NB4 (cell line): ENCODE data around the gene KIAA1217.

Experiments used
- DNase-seq: peaks from one replicate; pipeline ENCODE4 v3.0.0; 2010; ENCODE audit warnings: low read depth
- H3K4me3 ChIP-seq: one replicate; pipeline ENCODE4 v1.5.1; 2011; ENCODE audit warnings: mild to moderate bottlenecking, low read depth, low read length, moderate library complexity
- CTCF ChIP-seq: IDR thresholded peaks from one replicate; pipeline ENCODE4 v1.5.1; 2012; ENCODE audit warnings: low read depth, low read length
- MAX ChIP-seq: IDR thresholded peaks from 2 replicates; pipeline ENCODE4 v1.6.1; 2011; ENCODE audit warnings: low read depth, low read length
- MYC ChIP-seq: IDR thresholded peaks from 2 replicates; pipeline ENCODE4 v1.6.1; 2011; ENCODE audit warnings: low read depth, low read length
- POLR2A ChIP-seq: IDR thresholded peaks from 2 replicates; pipeline ENCODE4 v1.6.1; 2011; ENCODE audit warnings: mild to moderate bottlenecking; ENCODE audit not compliant: insufficient read length; ENCODE audit errors: extremely low read depth

KIAA1217 gene

GRCh38 chr10:24533981-24534380, 325.0 kb downstream of the KIAA1217 start:
- TF ChIP-seq CTCF (no peak), MAX (no peak), MYC (no peak), POLR2A (no peak)
- no peak for DNase-seq
- H3K4me3 ChIP-seq: no peak overlapping the region

GRCh38 chr10:24536636-24537035, 327.7 kb downstream of the KIAA1217 start:
- TF ChIP-seq MYC: no peak
- no peak for TF ChIP-seq POLR2A
- TF ChIP-seq MAX: no peak
- no peak for TF ChIP-seq CTCF
- H3K4me3 ChIP-seq: no peak overlapping the region

GRCh38 chr10:24541239-24541753, 332.4 kb downstream of the KIAA1217 start:
- H3K4me3 ChIP-seq: no peak overlapping the region
- no peak for DNase-seq

More at GRCh38 chr10:24536636-24537035, 327.7 kb downstream of the KIAA1217 start:
- no peak for DNase-seq

GRCh38 chr10:24542314-24543270, 333.7 kb downstream of the KIAA1217 start:
- no peak for DNase-seq
- TF ChIP-seq POLR2A: no peak
- TF ChIP-seq MAX: no peak
- TF ChIP-seq MYC: no peak
- no peak for TF ChIP-seq CTCF
- H3K4me3 ChIP-seq: no peak overlapping the region

More at GRCh38 chr10:24541239-24541753, 332.4 kb downstream of the KIAA1217 start:
- no peak for TF ChIP-seq MYC
- TF ChIP-seq CTCF: no peak
- TF ChIP-seq MAX: no peak
- no peak for TF ChIP-seq POLR2A

GRCh38 chr10:24544776-24545175, 335.8 kb downstream of the KIAA1217 start:
- DNase-seq: no peak
- TF ChIP-seq POLR2A (no peak), MAX (no peak), MYC (no peak), CTCF (no peak)
- no peak overlapping the region for H3K4me3 ChIP-seq
